Stimulated activated CD4-positive, alpha-beta T cell treated with anti-CD3 and anti-CD28 coated beads, Interleukin-15, amount 100 ng/mL, for 24 hours (primary cell): ENCODE results near the gene CEP72.
"Not testable (repeated sequence)": the region's sequence is repeated elsewhere in the genome, so short reads cannot be mapped to it uniquely, and the experiment has no call there.

Source experiments
- DNase-seq: peaks from one replicate; pipeline ENCODE4 v3.0.0-alpha.2; 2020

CEP72 gene, protein sequence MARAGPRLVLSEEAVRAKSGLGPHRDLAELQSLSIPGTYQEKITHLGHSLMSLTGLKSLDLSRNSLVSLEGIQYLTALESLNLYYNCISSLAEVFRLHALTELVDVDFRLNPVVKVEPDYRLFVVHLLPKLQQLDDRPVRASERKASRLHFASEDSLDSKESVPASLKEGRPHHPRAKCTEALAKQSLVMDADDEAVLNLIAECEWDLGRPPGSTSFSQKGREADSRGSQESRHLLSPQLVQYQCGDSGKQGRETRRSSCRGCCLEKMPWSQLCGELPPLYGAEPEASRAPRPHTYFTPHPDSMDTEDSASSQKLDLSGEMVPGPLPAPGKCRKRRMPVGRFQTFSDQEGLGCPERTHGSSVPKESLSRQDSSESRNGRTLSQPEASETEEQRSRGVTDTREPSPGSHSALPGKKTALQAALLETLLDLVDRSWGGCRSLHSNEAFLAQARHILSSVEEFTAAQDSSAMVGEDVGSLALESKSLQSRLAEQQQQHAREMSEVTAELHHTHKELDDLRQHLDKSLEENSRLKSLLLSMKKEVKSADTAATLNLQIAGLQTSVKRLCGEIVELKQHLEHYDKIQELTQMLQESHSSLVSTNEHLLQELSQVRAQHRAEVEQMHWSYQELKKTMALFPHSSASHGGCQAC

DNA sequence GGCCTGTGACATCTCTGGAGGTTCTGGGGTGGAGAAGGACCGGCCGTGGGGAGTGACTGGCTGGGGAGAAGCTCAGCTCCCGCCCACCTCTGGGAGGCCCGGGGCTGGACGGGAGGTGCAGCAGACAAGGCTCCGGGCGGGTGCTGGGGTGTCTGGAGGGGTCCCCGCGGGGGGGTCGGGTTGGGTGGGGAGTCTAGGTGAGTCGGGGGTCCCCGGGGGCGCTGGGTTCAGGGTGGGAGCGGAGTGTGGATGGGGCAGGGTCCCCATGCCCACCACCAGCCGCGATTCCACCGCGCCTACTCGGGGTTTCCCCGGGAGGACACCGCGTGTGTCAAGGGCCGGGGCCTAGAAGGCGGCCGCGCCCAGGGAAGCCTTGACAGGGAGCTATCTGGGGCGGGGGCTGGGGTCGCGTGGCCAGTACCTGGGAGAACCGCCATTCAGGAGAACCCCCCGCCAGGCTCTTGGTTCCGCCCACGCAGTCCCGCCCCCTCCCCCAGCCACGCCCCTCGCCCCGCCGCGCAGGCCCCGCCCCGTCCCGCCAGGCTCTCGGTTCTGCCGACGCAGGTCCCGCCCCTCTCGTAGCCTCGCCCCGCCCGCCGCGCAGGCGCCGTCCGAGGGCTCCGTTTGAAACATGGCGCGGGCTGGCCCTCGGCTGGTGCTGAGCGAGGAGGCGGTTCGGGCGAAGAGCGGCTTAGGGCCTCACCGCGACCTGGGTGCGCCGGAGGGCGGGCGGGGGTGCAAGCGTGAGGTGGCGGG, at the start of gene CEP72:
Gene CEP72 (plus strand): TSS at position 610 of the 756 bp plus-strand sequence. CDS start 22 bp downstream, at position 632.
- peak; percentile 95 for DNase-seq

DNA sequence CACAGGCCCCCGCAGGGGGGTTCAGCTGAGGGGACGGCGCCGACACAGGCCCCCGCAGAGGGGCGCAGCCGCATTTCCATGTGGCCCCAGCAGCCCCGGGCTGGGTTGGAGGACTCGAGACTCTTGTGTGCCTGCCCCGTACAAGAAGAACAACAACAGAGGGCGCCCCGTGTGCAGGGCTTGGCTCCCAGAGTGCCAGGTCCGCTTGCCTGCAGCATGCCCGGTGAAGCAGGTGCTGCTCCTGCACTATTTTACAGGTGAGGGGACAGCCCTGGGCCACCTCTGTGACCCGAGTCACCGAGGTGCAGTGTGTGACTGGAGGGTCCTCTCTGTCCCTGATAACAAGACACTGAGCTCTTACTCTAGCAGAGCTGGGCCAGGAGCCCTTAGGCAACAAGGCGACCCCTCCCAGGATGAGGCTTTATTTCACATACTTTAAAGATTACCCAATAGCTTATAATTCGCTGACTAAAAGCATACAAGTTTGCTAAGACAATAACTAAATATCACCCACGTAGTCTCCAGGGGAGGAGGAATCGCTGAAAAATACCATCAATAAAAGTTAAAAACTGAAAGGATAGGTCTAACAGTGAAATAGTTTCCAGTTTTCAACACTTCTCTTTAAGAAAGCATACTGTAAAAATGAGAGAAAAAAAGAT, 46.2 kb upstream of the CEP72 start:
- DNase-seq = no peak

DNA sequence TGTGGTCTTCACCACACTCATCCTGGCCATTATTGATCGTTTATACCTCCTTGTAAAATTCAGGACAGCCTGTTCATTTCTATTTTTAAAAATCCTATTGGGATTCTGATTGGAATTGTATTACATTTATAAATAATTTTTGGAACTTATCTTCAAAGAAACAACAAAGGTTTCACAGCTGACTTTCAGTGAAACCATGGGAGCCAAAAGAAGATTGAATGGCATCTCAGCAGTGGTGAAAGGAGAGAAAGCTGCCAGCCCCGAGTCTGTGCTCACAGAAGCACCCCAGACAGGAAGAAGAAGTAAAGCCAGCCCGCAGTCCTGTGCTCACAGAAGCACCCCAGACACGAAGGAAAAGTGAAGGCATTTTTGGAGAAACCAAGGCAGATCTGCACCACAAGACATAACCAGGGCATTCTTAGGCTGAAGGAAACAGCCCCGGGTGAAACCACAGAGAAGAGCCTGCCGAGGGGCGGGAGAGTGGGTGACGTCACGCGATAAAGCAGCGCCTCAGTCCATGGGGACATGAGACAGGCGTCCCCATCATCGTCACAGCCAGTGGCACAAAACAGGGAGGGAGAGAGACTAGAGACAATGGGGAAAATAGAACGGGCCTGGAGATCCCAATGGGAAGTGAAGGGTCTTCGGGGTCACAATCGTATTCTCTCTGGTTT, 45.4 kb upstream of the CEP72 start:
- no peak for DNase-seq

DNA sequence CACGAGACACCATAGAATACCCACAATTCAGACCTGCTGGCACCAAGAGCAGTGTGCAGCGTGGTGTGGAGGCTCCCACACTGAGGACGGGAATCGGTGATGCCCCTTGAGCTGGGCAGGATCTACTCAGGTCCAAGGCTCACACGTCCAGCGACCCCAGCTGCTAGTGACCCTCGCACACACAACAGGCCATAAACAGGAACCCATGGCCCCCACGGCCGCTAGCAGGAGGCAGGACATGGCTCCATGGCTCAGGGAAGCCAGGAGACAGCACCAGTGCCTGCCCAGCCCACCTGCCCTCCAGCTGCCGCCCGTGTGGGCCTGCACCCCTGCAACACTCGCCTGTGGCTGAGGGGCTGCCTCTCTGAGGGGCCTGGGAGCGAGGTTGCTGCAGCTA, 44.5 kb upstream of the CEP72 start:
- no peak for DNase-seq

DNA sequence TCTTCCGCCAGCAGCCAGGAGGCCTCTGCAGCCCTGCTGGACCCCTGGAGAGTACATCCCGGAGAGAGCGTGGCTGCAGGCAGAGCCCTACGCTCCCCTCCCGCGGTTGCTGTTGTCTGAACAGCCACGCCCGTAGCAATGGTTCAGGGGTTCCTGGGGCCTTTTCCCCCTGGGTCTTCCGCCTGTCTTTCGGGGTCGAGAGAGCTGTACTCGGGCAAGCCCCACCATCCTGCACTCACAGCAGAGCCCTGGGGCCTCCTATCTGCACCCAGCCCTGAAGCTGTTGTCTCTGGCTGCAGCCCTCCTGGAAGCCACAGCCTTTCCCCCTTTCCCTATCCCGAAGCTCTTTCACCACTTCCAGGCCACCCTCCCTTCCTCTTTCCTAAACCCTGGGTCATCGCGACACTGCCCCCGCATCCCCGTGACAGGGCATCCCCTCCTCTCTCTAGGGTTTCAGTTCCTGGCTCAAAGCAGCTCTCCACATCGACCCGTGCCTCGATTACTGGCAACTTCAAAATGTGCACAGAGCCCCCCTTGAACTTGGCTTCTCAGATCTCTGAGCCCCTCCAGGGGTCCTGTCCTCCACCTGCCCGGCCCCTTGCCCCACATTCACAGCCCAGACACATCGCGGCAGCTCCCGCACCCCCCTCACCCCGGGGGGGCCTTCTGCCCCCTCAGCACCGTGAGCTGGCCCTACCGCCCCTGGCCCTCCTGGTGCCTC, 43.9 kb upstream of the CEP72 start:
- DNase-seq = no peak

DNA sequence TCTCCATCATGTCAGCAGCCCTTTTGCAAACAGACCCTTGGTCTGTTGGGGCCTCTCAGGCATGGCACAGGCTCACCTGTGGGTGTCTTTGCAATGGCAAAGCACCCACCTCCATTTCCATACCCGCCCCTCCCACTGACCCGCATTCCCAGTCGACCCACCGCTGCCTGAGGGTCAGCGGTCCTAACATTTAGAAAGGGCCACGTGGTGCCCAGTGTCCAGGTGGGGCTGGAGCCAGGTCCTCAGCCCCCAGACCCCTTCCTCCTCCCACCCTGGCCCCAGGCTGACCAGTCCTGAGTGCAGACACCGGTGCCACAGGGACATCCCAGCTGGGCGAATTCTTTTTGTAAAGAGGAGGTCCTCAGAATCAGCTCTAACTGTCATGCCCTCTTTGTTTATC, 43.3 kb upstream of the CEP72 start:
- DNase-seq = no peak

DNA sequence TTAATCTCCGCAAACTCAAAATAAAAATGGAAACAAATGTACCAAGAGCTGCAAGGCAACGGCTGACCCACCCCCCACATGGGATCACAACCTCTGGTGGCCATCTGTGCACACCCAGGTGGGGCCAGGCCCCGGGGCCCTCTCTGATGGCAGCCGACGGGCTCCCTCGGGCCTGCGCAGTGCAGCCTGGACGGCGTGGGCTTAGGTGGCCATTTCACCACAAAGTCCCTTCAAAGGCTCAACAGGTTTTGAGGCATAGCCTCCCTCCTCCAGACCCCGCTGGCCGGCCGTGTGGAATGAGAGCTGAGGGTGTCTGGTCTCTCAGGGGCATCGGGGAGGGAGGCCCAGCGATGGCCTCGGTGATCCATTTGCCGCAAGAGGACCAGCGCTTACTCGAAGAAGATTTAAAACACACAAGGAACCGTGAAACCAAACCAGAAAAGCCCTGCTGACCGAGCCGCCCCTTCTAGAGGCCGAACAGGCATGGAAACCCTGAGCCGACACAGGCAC, 42.7 kb upstream of the CEP72 start:
- no peak for DNase-seq

DNA sequence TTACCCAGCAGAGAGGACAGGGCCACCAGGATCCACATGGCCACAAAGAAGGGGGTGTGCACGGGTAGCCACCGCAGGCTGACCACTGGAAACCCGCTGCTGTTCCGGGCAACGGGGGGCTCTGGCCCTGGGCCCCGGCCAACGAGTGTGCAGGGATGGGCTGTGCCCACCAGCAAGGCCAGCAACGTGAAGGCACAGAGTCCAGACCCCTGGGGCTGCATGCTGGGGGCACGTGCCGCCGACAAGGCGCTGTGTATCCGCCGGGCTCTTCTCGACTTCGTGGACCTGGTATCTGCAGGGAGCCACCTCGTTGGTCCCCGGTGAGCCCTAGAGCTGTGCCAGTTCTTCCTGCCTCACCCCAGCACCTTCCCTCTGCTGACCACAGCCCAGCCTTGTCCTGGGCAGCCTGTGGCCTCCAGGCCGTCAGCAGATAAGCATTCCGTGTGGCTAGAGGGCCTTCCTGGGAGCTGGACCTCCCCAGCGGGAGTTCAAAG, 42.2 kb upstream of the CEP72 start:
- DNase-seq = no peak

DNA sequence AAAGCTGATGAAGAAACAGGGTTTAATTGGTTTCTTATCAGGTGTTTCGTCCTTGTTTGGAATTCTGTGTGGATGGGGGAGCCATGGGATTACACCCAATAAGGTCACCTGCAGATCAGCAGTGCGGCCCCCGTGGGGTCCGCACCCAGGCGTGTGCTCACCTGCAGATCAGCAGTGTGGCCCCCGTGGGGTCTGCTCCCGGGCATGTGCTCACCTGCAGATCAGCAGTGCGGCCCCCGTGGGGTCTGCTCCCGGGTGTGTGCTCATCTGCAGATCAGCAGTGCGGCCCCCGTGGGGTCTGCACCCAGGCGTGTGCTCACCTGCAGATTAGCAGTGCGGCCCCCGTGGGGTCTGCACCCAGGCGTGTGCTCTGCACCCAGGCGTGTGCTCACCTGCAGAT, 41.7 kb upstream of the CEP72 start:
- no peak for DNase-seq

DNA sequence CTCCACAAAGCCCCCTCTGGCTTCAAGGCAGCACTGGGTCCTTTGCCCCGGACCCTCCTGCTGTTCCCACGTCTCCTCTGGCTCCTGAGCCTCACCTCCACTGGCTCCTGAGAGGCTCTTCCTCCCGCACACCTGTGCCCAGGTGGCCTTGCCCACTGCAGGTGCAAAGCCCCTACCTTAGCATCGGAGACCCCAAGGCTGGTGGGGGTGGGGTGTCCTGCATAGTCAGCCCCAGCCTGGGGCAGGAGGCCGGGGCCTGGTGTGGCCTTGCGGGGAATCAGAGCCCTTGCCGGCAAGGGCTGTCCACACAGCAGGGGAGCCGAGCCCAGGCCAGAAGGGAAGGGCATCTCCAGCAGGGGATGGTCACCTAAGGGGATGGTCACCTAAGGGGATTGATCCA, 41.3 kb upstream of the CEP72 start:
- no peak for DNase-seq

DNA sequence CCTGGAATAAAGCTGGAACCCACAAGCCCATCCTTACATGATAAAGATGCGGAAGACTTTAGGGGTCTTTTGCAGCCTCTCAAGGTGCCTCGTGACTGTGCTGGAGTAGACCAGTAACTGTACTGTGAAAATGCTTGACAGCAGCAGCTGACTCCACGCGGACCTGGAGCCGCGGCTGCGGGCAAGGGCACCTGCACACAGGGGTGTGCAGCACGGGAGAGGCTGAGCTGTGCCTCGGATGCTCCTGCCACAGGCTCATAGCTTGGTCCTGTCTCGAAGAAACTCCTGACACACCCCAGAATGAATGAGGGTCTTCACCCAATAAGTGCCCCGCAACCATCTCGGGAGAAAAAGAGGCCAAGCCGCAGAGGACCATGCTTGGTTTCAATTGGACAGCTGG, 40.3 kb upstream of the CEP72 start:
- no peak for DNase-seq

DNA sequence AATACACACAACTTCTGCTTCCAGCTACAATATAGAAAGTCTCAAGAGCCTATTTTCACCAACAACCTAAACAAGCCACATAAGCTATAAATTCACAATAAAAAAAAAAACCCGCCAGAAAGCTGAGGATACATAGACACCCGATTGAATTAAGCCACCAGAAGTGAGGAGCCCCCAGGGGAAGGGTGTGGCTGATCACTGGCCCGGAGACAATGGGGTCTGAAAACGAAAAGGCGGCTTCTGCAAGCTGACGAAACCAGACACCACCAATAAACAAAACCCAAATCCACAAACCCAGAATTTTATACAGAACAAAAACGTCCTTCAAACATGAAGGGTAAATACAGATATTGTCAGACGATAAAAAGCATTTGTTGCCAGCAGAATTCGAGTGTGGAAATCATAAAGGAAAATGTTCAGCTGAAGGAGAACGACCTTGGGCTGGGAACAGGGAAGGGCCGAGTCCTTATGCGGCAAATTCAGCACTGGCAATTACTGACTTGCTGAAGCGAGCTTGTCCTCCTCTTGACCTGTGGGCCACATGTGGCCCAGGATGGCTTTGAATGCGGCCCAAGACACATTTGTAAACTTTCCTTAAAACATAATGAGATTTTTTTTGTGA, 39.6 kb upstream of the CEP72 start:
- no peak for DNase-seq

DNA sequence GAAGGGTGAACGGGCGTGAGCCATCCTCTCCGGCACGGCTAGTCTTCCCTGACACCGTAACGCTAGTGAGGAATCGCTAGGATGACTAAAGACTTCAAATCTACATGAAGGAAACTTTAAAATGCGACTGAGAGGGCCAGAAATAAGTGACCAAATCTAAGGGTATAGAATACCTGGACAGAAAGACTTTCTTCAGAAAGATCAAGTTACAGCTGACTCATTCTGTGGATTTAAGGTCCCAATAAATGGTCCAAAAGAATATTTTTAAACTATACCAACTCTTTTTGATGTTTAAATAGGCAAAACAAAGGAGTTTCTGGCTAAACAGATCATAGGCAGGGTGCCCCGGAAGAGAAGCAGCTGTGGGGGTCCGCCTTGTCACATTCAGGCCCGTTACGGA, 38.9 kb upstream of the CEP72 start:
- no peak for DNase-seq

DNA sequence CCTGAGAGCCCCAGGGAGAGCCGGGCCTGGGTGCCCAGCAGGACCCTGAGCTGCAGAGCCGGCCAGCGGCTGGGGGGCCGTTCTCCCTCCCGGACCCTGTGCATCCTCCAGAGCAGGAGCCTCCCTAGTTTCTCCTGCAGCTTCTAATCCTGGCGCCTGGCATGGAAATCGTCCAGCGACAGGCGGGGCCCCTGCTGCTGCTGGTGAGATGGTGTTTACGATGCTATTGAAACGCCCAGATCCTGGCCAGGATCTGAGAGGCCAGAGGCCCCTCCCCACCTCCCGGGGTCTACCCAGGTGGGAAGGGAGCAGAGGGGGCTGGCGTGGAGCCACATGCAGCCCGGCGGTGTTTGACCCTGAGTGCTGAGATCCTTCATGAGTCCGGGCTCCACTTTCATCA, 38.2 kb upstream of the CEP72 start:
- DNase-seq = no peak

DNA sequence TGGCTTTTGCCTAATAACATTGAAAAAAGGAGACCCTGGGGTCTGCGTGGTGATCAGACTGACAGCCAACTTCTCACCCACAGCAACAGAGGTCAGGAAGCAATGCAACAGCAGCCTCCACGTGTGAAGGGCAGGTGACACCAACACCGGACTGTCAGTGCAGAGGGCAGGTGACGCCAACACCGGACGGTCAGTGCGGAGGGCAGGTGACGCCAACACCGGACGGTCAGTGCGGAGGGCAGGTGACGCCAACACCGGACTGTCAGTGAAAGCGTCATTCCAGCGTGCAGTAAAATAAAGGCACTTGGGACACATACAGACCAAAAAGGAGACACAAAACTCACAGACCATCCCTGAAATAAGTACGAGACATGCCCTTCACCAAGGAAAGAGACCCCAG, 37.2 kb upstream of the CEP72 start:
- no peak for DNase-seq

DNA sequence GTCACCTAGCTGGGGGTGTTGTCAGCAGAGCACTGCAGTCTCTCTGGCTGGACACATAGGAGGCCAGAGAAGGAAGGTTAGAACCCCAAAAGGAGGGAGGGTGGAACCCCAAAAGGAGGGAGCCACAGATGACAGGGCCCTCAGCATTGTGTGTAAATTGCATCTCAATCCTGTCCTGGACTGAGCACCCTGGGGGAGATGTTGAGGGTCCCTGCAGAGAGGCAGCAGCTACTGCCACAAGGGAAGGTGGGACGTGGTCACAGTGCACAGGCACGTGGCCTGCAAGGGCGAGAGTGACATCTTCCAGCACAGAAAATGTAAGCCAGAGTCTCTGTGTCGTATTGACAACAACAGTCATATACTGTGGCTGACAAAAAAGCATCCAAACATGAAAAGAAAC, 36.5 kb upstream of the CEP72 start:
- DNase-seq = no peak

DNA sequence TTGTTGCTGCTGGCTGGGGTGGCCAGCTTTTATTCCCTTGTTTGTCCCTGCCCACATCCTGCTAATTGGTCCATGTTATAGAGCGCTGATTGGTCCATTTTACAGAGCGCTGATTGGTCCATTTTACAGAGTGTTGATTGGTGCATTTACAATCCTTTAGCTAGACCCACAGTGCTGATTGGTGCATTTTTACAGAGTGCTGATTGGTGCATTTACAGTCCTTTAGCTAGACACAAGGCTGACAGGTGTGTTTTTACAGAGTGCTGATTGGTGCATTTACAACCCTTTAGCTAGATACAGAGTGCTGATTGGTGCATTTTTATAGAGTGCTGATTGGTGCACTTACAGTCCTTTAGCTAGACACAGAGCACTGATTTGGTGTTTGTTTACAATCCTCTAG, 34.9 kb upstream of the CEP72 start:
- not testable (repeated sequence) for DNase-seq

DNA sequence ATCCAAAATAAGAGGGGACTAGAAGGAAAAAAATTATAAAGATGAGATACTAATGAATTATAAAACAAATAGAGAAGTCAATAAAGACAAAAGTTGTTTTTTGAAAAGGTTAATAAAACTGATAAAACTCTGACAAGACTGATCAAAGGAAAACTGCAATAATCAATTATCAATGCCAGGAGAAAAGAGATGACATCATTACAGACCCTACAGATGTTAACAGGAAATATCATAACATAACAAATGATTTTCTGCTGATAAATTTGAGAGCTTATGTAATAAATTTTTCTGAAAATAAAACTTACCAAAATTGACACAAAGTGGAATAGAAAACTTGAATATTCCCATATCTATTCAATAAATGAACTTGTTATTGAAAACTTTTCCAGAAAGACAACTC, 34.3 kb upstream of the CEP72 start:
- no peak for DNase-seq

DNA sequence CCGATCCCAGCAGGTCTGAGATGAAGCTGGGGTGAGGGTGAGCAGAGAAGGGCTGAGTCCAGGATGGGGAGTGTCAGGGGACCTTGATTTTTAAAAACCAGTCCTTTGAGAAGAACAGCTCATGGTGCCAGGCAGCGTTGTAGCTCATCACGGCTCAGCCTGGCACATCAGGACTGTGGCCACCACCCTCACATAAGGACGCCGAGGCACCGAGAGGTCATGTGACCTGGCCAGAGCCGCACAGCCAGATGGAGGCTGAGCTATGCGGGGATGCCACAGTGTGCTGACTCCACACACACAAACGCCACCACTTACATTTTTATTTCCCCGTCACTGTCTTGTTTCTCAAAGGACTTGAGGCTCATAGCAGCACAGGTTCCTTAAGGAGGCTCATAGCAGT, 32.9 kb upstream of the CEP72 start:
- DNase-seq = no peak

DNA sequence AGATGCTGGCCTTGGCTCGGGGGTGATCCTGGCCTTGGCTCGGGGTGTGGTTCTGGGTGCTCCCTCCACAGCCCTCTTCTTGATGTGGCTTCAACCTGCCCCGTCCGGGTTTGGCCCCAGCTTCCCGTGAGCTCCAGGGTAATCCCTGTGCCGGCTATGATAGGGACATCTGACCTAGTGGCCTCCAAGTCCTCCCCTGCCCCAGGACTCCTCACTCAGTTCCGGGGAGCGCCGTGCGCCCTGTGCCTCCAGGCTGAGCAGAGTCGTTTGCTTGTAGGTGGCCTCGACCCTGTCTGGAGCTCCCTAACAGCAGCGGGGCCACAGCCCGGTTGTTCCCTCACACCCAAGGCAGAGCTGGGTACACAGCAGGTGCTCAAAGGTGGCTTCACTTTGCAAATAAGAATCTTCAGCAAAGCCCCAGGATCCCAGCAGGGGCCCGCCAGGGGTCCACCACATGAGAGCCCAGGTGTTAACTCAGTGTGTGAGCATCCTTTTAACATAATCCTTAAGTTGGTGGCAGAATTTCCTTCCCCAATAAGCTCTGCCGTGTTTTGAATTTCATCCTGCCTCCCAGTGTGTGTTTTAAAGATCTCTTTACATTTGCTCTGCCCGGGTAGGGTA, 32.3 kb upstream of the CEP72 start:
- DNase-seq = no peak

DNA sequence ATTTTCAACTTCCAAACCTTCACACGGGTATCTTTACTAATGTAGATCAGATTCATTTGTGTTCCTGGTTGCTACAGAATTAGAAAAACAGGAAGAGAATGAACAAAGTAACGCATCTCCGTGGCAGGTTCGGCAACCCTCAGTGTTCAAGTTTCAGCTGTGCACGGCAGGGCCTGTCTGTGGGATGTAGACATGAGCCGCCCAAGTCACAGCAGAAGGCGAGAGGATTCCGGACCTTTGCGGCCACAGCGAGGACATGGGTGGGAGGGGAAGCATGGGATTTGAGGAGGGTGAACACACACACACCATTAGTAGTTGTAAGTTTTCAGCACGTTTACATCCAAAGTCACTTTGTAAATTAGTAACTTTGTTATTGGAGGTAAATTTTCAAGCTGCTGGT, 31.7 kb upstream of the CEP72 start:
- no peak for DNase-seq
